ENCODE results near the gene FNTB.
"Not testable (repeated sequence)": the region's sequence is repeated elsewhere in the genome, so short reads cannot be mapped to it uniquely, and the experiment has no call there.

The FNTB gene

DNA sequence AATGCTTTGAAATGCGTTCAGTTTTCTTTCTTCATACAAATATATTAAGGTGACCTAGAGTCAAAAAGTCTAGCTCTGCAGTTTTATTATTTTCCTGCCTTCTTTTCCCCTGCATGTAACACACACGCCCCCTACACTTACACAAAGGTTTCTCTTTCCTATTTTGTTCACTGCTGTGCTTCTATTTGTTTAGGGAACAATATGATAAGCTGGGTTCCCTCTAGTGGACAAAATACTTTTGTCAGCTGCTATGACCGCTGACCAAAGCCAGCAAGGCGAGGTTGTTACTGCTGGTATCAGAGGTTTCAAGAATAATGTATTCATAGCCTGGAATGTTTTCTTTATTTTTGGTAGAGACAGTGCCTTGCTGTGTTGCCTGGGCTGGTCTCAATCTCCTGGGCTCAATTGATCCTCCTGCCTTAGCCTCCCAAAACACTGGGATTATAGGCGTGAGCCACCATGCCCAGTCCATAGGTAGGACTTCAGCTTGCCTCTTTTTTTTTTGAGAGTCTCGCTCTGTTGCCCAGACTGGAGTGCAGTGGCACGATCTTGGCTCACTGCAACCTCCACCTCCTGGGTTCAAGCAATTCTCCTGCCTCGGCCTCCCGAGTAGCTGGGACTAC, 33.4 kb downstream of the FNTB start:
- peak; percentile 25 for DNase-seq

DNA sequence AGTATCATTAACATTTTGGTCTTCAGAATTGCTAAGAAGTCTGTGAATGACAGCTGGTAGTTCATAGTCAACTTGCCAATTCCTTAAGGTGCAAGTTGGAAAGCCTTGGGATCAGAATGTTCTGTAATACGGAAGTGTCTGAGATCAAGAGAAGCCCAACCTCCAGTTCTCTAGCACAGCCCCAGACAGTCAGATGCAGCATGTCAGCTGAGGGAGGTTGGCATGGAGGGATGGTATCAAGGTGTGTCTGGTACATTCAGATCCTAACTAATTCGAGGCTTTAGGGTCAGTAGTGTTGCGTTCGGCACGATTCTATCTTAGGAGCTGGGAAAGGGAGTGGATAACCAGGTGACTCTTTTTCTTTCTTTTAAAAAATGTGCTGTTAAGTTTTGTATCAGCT, 38.3 kb downstream of the FNTB start:
- no peak for DNase-seq

DNA sequence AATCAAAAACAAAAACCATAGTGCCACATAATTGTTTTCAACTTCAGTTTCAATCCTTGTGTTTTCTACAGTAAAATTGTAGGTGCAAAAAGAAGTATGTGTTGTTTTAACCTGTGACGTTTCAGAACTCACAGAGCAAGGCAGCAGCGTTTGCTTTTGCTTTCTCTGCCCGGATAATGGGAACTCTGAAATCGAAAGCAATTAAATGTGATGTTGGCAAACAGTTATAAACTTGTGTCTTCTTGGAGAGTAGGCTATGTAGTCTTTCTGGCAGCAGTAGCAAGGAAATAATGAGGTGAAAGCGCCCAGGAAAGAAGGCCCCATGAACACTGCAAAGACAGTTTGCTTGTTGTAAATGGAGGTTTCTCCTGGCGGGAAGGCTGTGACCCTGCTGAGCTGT, 39.1 kb downstream of the FNTB start:
- no peak for DNase-seq

DNA sequence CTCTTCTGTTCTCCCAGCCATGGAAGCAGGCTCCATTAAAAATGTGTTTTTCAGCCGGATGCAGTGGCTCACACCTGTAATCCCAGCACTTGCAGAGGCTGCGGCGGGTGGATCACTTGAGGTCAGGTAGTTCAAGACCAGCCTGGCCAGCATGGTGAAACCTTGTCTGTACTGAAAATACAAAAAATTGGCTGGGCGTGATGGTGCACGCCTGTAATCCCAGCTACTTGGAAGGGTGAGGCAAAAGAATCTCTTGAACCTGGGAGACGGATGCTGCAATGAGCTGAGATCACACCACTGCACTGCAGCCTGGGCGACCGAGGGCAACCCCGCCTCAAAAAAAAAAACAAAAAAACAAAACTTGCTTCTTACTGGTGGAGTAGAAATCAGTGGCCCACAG, 39.8 kb downstream of the FNTB start:
- no peak for DNase-seq

GRCh38 chr14:65027127-65027799, 40.6 kb downstream of the FNTB start:
- no peak for DNase-seq

- no peak for DNase-seq
Measured at GRCh38 chr14:65028937-65029336, 42.2 kb downstream of the FNTB start.

DNA sequence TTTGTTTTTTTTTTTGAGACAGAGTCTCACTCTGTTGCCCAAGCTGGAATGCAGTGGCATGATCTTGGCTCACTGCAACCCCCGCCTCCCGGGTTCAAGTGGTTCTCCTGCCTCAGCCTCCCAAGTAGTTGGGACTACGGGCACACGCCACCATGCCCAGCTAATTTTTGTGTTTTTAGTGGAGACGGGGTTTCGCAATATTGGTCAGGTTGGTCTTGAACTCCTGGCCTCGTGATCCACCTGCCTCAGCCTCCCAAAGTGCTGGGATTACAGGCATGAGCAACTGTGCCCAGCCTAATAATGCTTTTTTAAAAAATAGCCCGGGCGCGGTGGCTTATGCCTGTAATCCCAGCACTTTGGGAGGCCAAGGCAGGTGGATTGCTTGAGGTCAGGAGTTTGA, 44.6 kb downstream of the FNTB start:
- DNase-seq = not testable (repeated sequence)

DNA sequence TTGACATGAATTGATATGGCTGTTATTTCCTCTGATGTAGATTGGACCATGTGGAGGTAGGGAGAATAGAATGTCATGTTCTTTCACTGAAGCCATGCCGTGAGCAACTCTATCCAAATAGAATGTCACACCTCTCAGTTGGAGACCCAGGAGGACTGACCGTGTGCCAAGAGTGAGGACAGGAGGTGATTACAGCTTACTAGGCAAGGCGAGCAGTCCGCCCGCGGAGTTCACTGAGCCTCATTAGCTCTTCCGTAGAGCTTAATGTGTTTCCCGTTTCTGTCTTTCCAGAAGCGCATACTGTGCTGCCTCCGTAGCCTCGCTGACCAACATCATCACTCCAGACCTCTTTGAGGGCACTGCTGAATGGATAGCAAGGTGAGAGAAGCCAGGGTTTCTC, 45.6 kb downstream of the FNTB start:
- DNase-seq = no peak

- DNase-seq = no peak
Measured at GRCh38 chr14:65033181-65033580, 46.5 kb downstream of the FNTB start.

- DNase-seq = no peak
Measured at GRCh38 chr14:65034021-65034420, 47.3 kb downstream of the FNTB start.

GRCh38 chr14:65035049-65035448, 48.4 kb downstream of the FNTB start:
- DNase-seq = no peak

GRCh38 chr14:65038966-65039365, 52.3 kb downstream of the FNTB start:
- no peak for DNase-seq

DNA sequence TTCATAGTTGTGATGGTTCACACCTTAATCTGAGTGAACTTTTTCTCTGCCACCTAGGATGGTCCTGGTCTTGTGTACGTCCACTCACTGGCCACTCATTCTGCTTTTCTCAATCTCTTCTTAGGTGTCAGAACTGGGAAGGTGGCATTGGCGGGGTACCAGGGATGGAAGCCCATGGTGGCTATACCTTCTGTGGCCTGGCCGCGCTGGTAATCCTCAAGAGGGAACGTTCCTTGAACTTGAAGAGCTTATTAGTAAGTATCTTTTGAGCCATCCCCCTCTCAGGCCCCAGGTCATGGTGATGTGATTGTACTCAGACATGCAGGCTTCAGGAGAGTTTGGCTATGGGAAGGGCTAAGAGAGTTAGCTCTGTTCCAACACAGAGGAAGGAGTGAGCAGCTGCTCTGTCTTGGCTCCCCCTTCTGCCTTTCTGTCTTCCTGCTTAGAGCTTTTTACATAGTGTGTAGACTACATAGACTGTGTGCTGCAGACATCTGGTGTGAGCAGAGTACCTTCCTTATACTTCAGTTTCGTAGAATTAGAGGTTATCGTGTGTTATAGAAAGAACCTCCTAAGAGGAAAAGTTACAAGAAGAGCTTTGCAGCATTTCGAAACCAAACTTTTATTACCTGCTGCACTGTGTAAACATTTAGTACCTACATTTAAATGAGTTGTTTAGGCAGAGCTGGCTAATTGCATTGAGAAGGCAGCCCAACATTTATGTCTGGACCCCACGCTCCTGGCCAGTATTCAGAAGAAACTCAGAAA, 54.2 kb downstream of the FNTB start:
- DNase-seq = no peak

DNA sequence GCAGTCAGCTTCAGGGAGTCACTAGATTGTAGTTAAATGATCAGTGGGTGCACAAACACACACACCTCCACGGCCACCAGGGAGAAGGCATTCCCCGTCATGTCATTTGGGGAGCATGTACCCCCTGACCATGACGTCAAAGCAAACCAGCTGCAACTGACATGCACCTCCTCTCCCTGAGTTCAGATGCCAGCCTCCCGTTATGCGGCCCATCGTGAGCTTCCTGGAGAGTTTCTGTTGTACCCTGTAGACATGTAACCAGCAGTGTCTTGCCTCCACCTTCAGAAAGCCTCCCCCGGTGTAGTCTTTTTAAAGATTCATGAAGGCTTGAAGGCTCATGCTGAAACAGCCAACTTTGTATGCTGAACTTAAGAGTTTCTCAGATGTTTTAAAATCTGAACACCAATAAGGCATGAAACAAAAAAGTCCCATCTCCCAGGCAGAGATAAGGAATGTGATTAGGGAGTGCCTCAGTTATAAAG, 54.8 kb downstream of the FNTB start:
- no peak for DNase-seq

DNA sequence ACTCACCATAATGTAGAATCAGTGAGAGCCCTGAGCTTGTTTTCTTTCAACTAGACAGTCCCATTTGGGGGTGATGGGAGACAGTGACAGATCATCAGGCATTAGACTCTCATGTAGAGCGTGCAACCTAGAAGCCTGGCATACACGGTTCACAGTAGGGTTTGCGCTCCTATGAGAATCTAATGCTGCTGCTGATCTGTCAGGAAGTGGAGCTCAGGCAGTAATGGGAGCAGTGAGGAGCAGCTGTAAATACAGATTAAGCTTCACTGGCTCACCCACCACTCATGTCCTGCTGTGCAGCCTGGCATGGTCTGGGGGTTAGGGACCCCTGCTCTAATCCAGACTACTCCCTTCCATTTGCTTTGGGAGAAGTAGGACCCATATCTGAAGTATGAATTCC, 55.6 kb downstream of the FNTB start:
- DNase-seq = no peak

- DNase-seq = no peak
Measured at GRCh38 chr14:65042731-65043372, 56.2 kb downstream of the FNTB start.

DNA sequence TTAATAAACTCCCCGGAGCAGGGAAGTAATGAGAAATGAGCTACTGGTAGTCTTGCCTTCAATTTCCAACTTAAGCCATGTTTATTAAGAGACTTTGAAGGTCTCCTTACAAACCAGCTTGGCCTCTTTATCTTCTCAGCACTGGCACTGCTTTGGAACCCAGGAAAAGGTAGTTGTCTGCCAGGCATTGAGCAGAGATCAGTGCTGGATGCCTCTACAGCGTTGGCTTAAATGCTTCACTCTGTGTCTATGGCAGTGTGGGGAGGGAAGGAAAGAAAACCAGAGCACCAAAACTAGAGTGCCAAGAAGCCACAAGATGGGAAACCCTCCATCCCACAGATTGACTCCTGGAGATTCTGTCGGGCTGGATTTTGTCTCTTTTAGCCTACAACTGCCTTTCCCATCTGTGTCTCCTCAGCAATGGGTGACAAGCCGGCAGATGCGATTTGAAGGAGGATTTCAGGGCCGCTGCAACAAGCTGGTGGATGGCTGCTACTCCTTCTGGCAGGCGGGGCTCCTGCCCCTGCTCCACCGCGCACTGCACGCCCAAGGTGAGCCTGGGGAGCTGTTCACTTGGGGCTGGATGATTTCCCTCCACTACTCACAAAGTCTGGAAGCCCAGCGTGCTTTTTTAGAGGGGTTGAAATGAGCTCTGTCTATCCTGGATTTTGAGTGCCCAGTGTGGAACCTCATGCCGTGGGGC, 57.3 kb downstream of the FNTB start:
- DNase-seq = no peak

DNA sequence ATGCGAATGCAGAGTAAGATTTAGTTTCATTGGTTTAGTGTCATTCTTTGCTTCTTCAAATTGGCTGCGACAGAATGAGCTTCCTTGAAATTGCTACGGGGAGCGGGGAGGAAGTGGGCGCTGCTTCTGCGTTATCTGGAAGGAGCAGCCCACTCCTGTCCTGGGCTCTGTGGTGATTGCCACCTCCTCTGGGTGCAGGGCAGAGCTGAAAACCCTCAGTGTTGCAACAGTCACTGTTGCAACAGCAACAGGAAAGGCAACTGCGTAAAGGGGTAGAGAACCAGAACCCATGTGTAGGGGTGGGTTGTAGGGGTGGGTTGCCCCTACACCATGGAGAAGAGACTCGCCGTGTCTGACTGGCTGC, 57.9 kb downstream of the FNTB start:
- no peak for DNase-seq

GRCh38 chr14:65045006-65045405, 58.3 kb downstream of the FNTB start:
- no peak for DNase-seq

DNA sequence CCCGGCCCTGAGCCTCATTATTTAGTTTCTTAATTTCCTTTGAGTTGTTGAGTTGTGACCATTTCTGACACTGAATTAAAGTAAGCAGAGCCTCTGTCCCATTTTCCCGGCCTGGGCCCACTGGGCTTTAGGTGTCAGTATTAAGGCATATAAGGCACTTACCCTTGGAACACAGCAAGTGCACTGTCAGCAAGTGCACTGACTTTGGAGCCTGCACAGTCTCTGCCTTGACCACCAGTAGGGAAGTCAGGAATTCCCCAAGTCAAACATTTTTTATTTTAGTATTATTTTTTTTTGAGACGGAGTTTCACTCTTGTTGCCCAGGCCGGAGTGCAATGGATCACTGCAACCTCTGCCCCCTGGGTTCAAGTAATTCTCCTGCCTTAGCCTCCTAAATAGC, 59.0 kb downstream of the FNTB start:
- DNase-seq = no peak

- no peak for DNase-seq
Measured at GRCh38 chr14:65052832-65053231, 66.1 kb downstream of the FNTB start.

- DNase-seq = no peak
Measured at GRCh38 chr14:65053466-65053865, 66.8 kb downstream of the FNTB start.

GRCh38 chr14:65054471-65055085, 67.9 kb downstream of the FNTB start:
- DNase-seq = no peak

All from NCI-H510A (cell line).